HK-2 (cell line): ENCODE measurements around the gene PRRC1.

Source experiments
- DNase-seq: peaks from one replicate; pipeline ENCODE4 v3.0.0-alpha.2; 2018; ENCODE audit not compliant: unreplicated experiment

Gene PRRC1

DNA sequence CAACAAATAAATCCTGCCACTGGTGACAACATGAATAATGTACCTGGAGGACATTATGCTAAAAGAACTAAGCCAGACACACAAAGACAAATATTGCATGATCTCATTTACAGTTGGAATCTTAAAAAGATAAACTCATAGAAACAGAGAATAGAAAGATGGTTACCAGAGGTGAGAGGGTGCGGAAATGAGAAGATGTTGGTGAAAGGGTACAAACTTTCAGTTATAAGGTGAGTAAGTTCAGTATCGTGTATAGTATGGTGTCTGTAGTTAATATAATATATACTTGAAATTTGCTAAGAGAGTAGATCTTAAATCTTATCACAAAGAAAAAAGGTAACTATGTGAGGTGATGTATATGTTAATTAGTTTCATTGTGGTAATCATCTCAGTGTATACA is 63.3 kb downstream of the PRRC1 start:
- no peak for DNase-seq

DNA sequence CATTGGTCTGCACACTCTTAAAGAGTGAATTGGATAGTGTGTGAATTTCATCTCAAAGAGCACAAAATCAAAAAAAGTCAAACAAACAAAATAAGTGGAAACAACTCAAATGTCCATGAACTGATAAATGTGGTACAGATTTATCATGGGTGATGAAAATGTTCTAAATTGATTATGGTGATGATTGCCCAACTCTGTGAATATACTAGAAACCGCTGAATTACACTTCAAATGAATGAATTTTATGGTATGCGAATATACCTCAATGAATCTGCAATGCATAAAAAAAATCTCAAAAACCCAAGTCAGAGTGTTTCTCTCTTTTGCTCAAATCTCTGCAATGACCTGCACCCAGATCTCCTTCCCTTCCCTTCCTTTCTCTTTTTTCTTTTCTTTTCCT is 64.0 kb downstream of the PRRC1 start:
- no peak for DNase-seq

DNA sequence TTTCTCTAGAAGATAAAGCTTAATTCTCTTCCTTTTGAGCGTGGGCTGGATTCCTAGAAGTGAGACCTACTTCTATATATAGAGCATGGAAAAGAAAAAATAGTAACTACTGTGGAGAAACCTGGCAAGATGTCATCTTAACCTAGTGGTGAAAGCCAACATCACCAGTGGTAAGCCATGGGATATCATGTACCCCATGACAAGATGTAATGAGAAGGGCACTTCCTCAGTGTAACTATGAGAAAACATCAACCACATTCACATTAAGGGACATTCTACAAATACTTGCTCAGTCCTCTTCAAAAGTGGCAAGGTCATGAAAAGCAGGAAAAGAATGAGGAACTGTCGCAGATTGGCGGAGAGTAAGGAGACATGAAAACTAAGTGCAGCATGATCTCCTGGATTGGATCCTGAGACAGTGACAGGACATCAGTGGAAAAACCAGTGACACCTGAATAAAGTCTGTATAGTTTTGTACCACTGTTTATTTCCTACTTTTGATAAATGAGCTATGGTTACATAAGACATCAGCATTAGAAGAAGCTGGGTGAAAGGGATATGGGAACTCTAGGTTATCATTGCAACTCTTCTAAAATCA is 65.4 kb downstream of the PRRC1 start:
- no peak for DNase-seq

DNA sequence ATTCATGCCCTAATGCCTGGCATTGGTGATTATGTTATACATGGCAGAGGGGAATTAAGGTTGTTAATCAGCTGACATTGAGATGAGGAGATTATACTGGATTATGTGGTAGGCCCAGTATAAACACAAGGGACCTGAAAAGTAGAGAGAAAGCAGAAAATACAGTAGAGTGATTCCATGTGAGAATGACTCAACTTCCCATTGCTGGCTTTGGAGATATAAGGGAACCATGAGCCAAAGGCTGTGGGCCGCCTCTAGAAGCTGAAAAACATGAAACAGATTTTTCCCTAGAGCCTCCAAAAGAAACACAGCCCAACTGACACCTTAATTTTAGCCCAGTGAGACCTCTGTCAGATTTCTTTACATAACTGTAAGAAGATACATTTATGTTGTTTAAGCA is 66.4 kb downstream of the PRRC1 start:
- no peak for DNase-seq

DNA sequence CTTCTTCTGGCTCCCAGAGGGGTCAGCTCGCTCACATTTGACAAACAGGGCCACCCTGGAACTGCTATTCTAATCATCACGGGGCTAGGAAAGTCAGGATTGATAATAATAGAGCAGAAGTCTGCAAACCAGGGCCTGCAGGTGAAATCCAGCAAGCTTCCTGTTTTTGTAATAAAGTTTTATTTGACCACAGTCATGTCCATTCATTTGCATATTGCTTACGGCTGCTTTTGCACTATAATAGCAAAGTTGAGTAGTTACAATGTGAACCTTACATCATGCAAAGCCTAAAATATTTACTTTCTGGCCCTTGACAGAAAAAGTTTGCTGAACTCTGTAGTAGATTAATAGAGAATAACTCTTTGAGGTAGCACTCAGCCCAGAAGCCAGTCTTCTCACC is 68.2 kb downstream of the PRRC1 start:
- no peak for DNase-seq

DNA sequence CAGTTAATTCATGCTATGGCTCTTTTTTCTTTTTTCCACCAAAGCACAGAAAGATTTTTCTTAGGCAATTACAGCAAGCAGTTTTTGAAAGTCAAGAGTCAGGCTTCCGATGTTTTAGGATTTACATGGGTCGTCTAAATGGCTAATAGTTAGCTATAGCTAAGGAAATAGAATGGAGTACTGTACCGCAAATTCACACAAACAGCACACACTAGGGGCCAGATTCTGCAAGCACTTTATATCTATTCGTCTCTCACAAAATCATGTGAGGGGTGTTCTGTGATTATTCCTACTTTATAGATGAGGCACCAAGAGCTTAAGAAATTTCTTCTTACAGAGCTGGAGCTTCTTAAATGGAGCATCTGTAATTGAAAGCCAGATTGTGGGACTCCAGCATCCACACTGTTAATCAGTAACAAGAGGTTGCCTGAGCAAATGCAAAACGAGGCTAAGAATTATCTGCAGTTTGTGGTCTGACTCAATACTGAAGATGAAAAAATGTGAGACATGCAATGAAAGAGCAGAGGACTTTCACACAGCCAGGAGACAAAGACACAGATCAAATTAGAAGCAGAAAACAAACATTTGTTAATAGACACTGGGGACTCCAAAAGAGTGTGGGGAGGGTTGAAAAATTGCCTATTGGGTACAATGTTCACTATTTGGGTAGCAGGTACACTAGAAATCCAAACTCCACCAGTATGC is 68.8 kb downstream of the PRRC1 start:
- no peak for DNase-seq

DNA sequence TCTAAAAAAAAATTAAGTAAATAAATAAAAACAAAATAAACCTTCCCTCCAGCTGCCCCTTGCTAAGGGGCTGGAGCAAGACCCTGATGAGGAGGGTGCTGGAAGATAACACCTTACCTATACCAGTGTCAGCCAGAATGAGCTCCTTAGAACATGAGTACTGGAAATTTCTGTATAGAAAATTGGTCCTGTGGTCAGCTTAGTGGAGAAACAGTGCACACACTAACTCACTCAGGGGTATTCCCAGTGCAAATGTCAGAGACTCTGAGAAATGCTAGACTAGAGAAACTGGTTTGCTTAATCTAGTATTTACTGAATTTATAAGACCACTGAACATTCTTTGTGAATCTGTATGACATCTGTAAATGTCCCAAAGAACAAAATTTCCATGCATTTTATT is 69.4 kb downstream of the PRRC1 start:
- DNase-seq = no peak

DNA sequence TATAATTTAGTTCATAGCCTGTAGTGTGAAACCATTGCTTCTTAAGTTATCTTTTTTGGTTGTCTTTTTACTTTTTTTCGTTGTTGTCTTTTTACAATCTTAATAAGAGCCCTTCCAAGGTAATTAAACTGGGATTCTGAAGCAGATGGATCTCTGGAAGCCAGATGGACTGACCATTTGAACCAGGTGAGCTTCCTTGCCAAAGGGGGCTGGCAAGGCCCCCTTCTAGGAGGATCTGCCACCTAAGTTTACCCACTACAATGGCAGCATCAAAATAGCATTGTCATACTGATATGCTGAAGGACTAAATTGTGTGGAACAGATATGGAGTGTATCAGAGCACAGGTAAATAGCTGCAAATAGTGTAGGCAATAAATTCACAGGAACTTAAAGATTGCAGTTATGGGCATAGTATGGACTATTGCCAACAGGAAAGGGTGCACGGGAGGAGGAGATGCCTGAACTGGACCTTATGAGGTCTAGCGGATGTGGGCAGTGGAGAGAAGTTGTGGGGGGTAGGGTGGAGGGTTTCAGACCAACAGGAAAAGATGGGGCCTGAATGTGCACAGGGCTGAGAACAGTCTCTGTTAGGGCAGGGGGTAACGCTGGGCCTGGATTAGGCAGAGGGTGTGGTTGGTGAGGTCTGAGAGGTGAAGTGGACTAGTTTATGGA is 69.9 kb downstream of the PRRC1 start:
- DNase-seq = no peak

DNA sequence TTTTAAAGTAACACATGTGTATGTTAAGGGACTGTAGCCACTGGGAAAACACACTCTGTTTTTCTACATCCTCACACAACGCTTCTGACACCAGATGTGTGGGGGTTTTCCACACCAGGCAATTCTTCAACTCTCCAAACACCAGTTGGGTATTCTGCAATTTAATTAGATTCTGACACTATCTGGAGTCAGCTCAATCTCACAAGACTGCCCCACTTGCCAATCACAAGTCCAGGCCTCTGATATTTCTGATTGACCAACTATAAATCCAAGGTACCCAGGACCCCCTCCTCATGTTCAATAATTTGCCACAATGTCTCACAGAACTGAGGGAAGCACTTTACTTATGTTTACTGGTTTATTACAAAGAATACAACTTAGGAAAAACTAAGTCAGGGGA is 70.9 kb downstream of the PRRC1 start:
- DNase-seq = no peak

DNA sequence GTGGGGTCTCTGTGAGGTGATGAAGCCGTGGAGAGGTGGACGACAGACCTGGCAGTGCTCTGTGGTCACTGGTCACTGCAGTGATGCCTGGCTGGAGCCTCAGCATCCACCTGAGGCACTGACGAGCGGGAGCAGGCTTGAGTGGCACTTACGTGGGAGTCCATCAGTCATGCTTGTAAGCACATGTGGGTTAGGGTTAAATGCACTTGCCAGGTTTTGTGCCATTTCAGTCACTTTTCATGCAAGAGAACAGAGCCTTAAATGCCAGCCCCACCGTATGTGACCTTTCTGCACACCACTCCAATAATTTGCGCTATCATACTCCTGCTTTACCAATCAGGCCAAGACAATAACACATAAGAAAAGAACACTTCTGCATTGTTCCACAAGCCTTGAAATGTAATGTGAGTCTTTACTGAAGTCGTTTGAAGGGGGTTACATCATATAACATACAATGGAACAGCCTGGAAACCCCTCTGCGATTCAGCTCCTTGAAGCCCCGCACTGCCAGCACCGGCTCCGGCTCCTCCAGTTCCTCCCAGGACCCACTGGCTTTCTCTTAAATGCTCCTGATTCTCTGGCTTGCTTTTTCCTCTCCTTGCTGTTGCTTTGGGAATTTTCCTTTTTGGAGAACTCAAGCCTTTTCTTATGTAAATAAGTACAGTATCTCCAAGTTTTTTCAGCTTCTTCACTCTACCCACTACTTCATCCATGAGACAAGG is 72.0 kb downstream of the PRRC1 start:
- DNase-seq = no peak

DNA sequence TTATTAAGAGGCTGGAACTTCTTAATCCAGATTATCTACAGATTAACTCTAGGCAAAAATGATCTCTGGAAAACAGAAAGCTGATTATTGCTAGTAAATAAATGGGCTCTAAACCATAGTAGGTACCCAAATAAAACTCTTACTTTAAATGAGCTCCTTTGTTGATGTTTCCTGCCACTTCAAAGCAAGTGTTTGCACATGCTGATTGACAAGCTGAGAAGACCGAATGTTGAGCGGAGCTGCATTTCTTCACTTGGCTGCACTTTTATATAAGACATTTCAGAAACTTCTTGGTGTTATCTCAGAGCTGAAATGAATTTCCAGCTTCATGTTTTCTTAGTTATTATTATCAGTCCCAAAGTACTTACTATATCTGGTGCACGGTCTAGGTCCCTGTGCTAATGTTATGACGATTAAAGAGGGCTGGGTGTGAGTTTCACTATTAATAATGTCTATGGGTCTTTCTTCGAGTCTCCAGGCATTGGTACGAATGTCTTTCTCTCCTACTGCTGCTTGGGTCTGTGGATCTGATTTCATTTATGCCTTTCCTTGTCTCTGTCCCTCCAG is 72.8 kb downstream of the PRRC1 start:
- DNase-seq = no peak

DNA sequence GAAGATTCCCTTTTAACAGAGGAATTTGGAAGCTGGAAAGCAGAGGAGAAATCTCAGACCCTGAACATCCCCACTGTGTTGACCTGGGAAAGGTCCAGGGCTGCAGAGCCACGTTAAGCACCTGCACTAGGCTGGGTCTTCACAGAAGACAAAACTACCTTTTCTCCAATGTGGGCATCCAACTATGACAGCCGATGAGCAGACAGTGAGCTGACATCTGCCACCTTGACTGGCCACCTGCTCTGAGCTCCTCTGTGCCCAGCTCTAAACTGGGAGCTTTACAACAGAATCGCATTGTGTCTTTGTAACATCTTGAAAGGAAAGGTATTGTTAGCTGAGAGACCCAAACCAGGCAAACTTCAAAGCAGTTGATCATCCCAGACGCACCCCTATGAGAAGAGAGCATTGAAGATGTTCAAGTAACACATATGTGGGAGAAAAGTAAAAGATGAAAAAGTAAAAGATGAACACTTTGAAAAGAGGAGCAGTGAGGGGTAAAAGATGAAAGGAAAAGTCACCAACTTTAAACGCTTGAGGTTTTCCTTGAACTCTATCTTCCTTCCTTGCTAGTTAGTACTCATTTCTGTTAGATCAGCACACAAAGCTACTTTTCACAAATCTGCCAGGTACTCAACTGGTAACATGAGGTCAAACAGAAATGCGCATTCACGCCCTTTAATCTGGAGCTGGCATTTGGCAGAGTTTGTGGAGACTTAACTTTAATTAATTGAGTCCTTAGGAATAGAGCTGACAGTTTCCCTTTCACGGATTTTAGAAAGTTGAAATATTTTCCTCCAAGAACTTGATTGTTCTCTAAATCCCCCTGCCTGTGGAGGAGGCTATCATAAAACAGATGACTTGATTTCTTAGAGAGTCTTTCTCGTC is 78.3 kb downstream of the PRRC1 start:
- no peak for DNase-seq

DNA sequence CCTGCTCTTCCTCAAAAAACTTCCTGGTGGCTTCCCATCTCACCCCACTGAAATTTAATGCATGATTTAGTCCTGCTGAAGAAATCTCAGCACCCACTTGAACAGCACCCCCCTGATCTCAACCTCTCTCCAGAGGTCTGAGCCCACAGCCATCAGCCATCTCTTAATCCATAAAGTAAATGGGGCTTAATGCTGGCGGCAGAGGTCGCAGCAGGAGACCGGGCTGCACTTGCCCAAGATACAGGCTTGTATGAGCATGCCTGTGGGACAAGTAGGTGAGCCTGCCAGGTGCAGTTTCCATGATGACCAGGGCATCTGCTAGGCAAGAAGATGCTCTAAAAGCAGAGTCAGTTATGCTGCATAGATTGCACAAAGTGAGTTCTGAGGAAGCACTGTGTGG is 79.1 kb downstream of the PRRC1 start:
- no peak for DNase-seq

DNA sequence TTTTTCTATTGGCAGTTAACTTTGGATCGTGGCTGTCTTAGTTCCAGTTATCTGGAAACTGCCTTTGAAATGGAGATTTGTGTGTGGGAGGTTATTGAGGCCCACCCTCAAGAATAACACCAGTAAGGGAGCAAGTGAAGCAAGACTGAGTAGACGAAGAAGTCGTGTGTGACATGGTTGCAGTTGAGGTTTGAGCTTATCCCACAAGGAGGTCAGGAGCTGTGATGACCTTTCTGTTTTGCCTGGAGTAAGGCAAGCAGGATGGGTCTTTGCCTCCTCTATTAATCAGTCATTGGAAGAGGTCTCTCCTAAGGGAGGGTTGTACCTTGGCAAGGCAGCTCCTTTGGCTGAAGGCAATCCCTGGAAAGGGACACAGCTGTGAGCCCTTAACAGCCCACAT is 81.9 kb downstream of the PRRC1 start:
- DNase-seq = no peak

DNA sequence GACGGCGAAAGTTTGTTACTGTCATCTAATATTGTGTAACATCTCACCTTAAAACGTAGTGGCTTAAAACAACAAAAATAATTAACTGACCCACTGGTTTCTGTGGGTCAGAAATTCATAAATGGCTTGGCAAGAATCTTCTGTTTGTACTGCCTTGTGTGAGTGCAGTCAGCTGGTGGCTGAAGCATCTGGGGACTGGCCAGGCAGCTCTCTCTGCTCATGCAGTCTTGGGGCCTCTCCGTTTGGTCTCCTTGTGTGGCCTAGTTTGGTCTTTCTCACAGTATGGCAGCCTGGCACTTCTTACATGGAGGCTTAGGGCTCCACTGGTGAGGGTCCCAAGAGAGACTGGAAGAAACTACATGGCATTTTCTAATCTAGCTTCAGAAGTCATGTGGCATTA is 82.4 kb downstream of the PRRC1 start:
- no peak for DNase-seq

DNA sequence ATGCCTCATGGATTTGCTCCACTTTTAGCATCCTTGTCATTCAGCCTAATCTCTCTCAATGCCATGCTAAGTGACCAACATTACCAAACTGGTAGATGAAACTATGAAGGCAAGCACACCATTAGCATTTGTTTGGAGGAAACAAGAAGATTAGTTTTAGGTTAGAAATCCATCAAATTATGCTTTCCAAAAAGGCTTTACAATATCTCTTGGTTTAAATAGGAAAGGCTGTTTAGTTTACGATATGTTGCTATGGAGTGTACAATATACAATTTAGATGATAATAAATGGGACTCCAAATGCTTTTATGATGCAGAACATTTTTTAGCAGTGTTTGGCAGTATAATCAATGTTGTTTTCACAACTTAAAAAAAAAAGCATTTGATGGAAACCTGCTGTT is 83.7 kb downstream of the PRRC1 start:
- DNase-seq = no peak

DNA sequence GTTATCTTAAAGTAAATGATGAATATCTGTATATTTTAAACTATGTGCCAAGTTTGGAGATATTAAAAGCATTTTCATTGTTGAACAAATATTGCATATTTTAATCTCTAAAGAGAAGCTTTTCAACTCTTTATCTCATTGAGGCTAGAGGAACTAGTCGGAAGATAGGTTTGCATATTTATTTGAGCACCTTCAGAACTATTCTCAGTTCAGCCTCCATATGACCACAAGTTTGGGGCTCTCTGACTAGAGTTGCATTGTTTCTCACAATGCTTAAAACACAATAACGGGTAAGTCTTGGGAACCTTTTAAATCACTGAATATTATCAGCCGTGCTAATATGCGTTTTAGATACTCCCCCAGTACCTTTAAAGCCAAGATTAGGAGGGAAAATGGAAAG is 84.2 kb downstream of the PRRC1 start:
- no peak for DNase-seq

DNA sequence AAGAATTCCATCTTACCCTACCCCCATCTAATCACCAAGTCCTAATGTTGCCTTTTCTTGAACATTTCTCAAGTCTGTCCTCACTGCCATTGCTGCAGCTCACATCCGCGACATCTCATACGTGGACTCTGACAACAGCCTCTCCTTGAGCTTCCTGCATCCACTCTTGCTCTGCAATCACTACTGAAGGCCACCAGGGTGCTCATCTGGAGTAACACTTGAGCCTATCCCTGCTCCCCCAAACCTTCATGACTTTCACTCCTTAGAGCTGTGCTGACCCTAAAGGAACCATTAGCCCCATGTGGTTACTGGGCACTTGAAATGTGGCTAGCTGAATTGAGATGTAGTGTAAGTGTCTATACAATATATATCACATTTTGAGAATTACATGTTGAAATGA is 85.0 kb downstream of the PRRC1 start:
- DNase-seq = no peak

DNA sequence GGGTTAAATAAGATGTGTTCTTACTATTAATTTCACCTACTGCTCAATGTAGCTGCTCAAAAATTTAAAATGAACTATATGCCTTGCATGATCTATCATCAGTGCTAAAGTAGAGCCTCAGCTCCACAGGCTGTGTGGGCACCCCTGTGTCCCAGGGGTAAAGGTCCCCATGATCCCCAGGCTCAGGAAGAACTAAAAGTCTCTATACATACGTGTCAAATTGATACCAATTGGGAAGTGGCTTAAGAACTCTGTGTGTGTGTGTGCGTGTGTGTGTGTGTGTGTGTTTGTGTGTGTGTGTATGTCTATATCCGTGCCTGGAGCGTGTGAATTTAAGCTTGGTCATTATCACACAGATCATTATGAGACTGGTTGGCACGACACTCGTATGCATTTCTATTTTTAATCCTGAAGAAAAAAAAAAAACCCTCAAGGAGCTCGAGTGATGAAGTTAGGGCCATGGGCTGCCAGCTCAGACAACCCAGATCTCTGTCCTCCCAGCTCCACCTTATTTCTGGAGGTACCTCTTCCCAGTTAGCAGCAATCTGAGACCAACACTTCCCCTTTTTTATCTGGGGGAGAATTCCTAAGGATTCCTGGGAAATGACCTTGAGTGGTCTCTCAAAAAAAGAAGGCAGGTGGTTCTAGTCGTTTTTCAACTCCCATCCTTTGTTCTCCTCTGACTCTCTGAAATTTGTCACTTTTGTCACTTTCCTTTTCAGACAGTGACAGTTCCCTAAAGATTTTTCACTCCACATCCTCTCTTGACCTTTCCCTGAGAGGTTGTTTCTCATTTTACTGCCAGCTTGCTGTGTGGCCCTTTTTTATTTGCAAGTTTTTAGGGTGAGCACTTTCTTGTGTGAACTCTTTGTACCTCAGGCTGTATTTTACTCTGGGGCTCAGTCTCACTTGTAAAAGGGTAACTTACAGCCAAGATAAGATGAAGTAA is 85.7 kb downstream of the PRRC1 start:
- no peak for DNase-seq
